ENCODE data around the gene ASPG. TPM values are rescaled to one million over a fixed set of nuclear protein-coding genes. Genes with fewer than 3 reads are reported as not detected.

The ASPG gene
- total RNA-seq, 4 donors from 2014 or later, result 1.5 to 2.0 (median 1.9) TPM; not detected in 1

GRCh38 chr14:104102282-104102914, 16.9 kb downstream of the ASPG start:
- TF ChIP-seq CTCF (IDR thresholded peaks at IDR 0.05), result no peak
- DNase-seq (ENCODE audit: low spot score), result no peak
- ATAC-seq (ENCODE audit: low FRiP score), result no peak

- DNase-seq (ENCODE audit: low spot score) (no peak), ATAC-seq (ENCODE audit: low FRiP score) (no peak)
- TF ChIP-seq CTCF (IDR thresholded peaks at IDR 0.05), result no peak
Measured at GRCh38 chr14:104103061-104103445, 17.6 kb downstream of the ASPG start.

- no peak for TF ChIP-seq CTCF (IDR thresholded peaks at IDR 0.05)
- ATAC-seq (ENCODE audit: low FRiP score) (no peak), DNase-seq (ENCODE audit: low spot score) (no peak)
Measured at GRCh38 chr14:104103446-104104075, 18.1 kb downstream of the ASPG start.

- ATAC-seq (ENCODE audit: low FRiP score), result no peak
Measured at GRCh38 chr14:104104076-104104901, 18.8 kb downstream of the ASPG start.

GRCh38 chr14:104105071-104105821, 19.7 kb downstream of the ASPG start:
- no peak for TF ChIP-seq CTCF (IDR thresholded peaks at IDR 0.05)
- no peak for DNase-seq (ENCODE audit: low spot score)

More at GRCh38 chr14:104104076-104104901, 18.8 kb downstream of the ASPG start:
- no peak for DNase-seq (ENCODE audit: low spot score)
- TF ChIP-seq CTCF (IDR thresholded peaks at IDR 0.05), result no peak

GRCh38 chr14:104105822-104106470, 20.4 kb downstream of the ASPG start:
- no peak for TF ChIP-seq CTCF (IDR thresholded peaks at IDR 0.05)
- DNase-seq (ENCODE audit: low spot score), result no peak

More at GRCh38 chr14:104105071-104105821, 19.7 kb downstream of the ASPG start:
- ATAC-seq (ENCODE audit: low FRiP score), result no peak

More at GRCh38 chr14:104105822-104106470, 20.4 kb downstream of the ASPG start:
- ATAC-seq (ENCODE audit: low FRiP score), result no peak

All from omental fat pad (tissue), 4 donors.